ENCODE measurements around the gene SVEP1. TPM values are rescaled to one million over a fixed set of nuclear protein-coding genes. Genes with fewer than 3 reads are reported as not detected.

The SVEP1 gene
- total and polyA plus RNA-seq, 3 experiments from 2014 or later = not detected

DNA sequence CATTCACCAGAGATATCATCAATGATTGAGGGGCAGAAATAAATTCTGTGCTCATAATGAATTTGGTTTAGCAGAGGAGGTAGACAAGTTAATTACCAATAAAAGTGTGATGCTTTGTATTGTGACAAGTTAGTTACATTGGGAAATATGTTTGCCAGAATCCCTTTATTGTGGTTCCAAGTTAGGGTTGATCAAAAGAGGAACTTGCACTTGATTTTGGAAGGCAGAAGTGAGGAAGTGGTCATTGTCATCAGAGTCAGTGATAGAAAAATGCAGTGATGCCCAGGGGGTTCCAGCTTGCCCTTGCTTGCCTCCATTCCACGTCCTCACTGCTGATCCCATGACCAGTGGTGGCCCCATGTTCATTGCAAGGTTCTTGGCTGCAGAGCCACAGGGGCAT, 69.7 kb downstream of the SVEP1 start:
- POLR2A ChIA-PET = no interaction called here
- Histone ChIP-seq H3K27ac (ENCODE audit: low read depth, low read length) (no peak overlapping the region), H3K36me3 (ENCODE audit: insufficient read depth, low read length) (no peaks in the 10 kb centered on the region), H3K4me3 (ENCODE audit: low read length) (no peak overlapping the region), H3K9me3 (ENCODE audit: low read length) (no peaks in the 10 kb centered on the region), H3K4me1 (ENCODE audit: insufficient read depth, low read length) (no peaks in the 10 kb centered on the region), H3K27me3 (ENCODE audit: insufficient read depth, low read length, poor library complexity, severe bottlenecking) (no peaks in the 10 kb centered on the region)
- CTCF ChIA-PET = no interaction called here
- Mint-ChIP-seq H3K4me1 (no peaks in the 10 kb centered on the region), H3K36me3 (no peaks in the 10 kb centered on the region), H3K4me3 (no peak overlapping the region), H3K27ac (no peak overlapping the region), H3K27me3 (no peaks in the 10 kb centered on the region), H3K9me3 (peaks cover 0 to 6% (median 3%) of the 10 kb centered on the region in 5 donors)
- DNase-seq = no peak

DNA sequence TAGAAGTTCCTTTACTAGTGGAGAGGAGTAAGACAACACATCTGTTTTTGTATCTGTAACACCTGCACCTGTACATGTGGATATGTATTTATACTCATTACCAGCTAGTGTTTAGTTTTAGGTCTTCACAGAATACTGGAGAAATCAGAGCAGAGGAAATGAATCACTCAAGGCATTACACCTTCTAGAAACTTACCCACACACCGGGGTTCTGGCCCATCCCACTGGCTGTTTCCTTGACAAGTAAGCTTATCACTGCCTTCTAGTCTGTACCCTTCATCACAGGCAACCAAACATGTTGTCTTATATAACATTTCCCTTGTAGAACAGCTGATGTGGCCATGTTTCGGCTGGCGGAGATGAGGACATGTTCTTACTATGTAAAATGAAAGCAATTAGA, 76.7 kb downstream of the SVEP1 start:
- Mint-ChIP-seq H3K4me1 (no peaks in the 10 kb centered on the region), H3K9me3 (peaks cover 0 to 8% (median 3%) of the 10 kb centered on the region in 5 donors), H3K4me3 (no peak overlapping the region), H3K27me3 (no peaks in the 10 kb centered on the region), H3K36me3 (no peaks in the 10 kb centered on the region), H3K27ac (no peak overlapping the region)
- Histone ChIP-seq H3K4me1 (ENCODE audit: insufficient read depth, low read length) (no peaks in the 10 kb centered on the region), H3K27ac (ENCODE audit: low read depth, low read length) (no peak overlapping the region), H3K27me3 (ENCODE audit: insufficient read depth, low read length, poor library complexity, severe bottlenecking) (no peaks in the 10 kb centered on the region), H3K36me3 (ENCODE audit: insufficient read depth, low read length) (no peaks in the 10 kb centered on the region), H3K4me3 (ENCODE audit: low read length) (no peak overlapping the region), H3K9me3 (ENCODE audit: low read length) (no peaks in the 10 kb centered on the region)
- CTCF ChIA-PET = no interaction called here
- POLR2A ChIA-PET = no interaction called here
- no peak for DNase-seq

- no peak overlapping the region for H3K27ac ChIP-seq (ENCODE audit: low read depth, low read length)
- H3K9me3 ChIP-seq (ENCODE audit: low read length) = no peaks in the 10 kb centered on the region
- no peak for DNase-seq
- no peaks in the 10 kb centered on the region for H3K27me3 Mint-ChIP-seq
- no peak overlapping the region for H3K4me3 Mint-ChIP-seq
- no peaks in the 10 kb centered on the region for H3K4me1 Mint-ChIP-seq
- peaks cover 0 to 13% (median 2%) of the 10 kb centered on the region in 5 donors for H3K9me3 Mint-ChIP-seq
- no peak overlapping the region for H3K4me3 ChIP-seq (ENCODE audit: low read length)
- H3K27ac Mint-ChIP-seq = no peak overlapping the region
- H3K36me3 Mint-ChIP-seq = no peaks in the 10 kb centered on the region
- POLR2A ChIA-PET = no interaction called here
- no peaks in the 10 kb centered on the region for H3K27me3 ChIP-seq (ENCODE audit: insufficient read depth, low read length, poor library complexity, severe bottlenecking)
- no peaks in the 10 kb centered on the region for H3K4me1 ChIP-seq (ENCODE audit: insufficient read depth, low read length)
- CTCF ChIA-PET = no interaction called here
- no peaks in the 10 kb centered on the region for H3K36me3 ChIP-seq (ENCODE audit: insufficient read depth, low read length)
Measured at GRCh38 chr9:110499608-110500007, 79.9 kb downstream of the SVEP1 start.

- ChIA-PET POLR2A (no interaction called here), CTCF (interaction anchor here (0.6 kb wide), 1 partner anchor 335 kb away, joined by 3 read pairs; no protein-coding TSS in a partner anchor)
- Histone ChIP-seq H3K27ac (ENCODE audit: low read depth, low read length) (no peak overlapping the region), H3K36me3 (ENCODE audit: insufficient read depth, low read length) (no peaks in the 10 kb centered on the region), H3K9me3 (ENCODE audit: low read length) (no peaks in the 10 kb centered on the region), H3K4me3 (ENCODE audit: low read length) (no peak overlapping the region), H3K27me3 (ENCODE audit: insufficient read depth, low read length, poor library complexity, severe bottlenecking) (no peaks in the 10 kb centered on the region), H3K4me1 (ENCODE audit: insufficient read depth, low read length) (no peaks in the 10 kb centered on the region)
- Mint-ChIP-seq H3K27ac (no peak overlapping the region), H3K4me1 (no peaks in the 10 kb centered on the region), H3K36me3 (no peaks in the 10 kb centered on the region), H3K4me3 (no peak overlapping the region), H3K9me3 (peaks cover 0 to 15% (median 0%) of the 10 kb centered on the region in 5 donors), H3K27me3 (peaks cover 0 to 3% of the 10 kb centered on the region in 2 donors)
- DNase-seq = no peak
Measured at GRCh38 chr9:110487196-110487595, 92.3 kb downstream of the SVEP1 start.

GRCh38 chr9:110486218-110486617, 93.3 kb downstream of the SVEP1 start:
- Mint-ChIP-seq H3K4me3 (no peak overlapping the region), H3K36me3 (no peaks in the 10 kb centered on the region), H3K9me3 (peaks cover 0 to 15% (median 0%) of the 10 kb centered on the region in 5 donors), H3K27ac (no peak overlapping the region), H3K27me3 (peaks cover 0 to 3% of the 10 kb centered on the region in 2 donors), H3K4me1 (no peaks in the 10 kb centered on the region)
- no peak overlapping the region for H3K4me3 ChIP-seq (ENCODE audit: low read length)
- no peak overlapping the region for H3K27ac ChIP-seq (ENCODE audit: low read depth, low read length)
- POLR2A ChIA-PET = no interaction called here
- H3K4me1 ChIP-seq (ENCODE audit: insufficient read depth, low read length) = no peaks in the 10 kb centered on the region
- no peaks in the 10 kb centered on the region for H3K27me3 ChIP-seq (ENCODE audit: insufficient read depth, low read length, poor library complexity, severe bottlenecking)
- no peaks in the 10 kb centered on the region for H3K9me3 ChIP-seq (ENCODE audit: low read length)
- DNase-seq = no peak
- no peaks in the 10 kb centered on the region for H3K36me3 ChIP-seq (ENCODE audit: insufficient read depth, low read length)
- CTCF ChIA-PET = no interaction called here

GRCh38 chr9:110479481-110479880, 100.1 kb downstream of the SVEP1 start:
- no peaks in the 10 kb centered on the region for H3K27me3 ChIP-seq (ENCODE audit: insufficient read depth, low read length, poor library complexity, severe bottlenecking)
- H3K4me3 ChIP-seq (ENCODE audit: low read length) = no peak overlapping the region
- no peak overlapping the region for H3K4me3 Mint-ChIP-seq
- H3K27ac Mint-ChIP-seq = no peak overlapping the region
- no peaks in the 10 kb centered on the region for H3K4me1 Mint-ChIP-seq
- DNase-seq = no peak
- peaks cover 0 to 3% of the 10 kb centered on the region in 2 donors for H3K27me3 Mint-ChIP-seq
- H3K4me1 ChIP-seq (ENCODE audit: insufficient read depth, low read length) = no peaks in the 10 kb centered on the region
- POLR2A ChIA-PET = no interaction called here
- no peak overlapping the region for H3K27ac ChIP-seq (ENCODE audit: low read depth, low read length)
- no peaks in the 10 kb centered on the region for H3K36me3 ChIP-seq (ENCODE audit: insufficient read depth, low read length)
- no peaks in the 10 kb centered on the region for H3K36me3 Mint-ChIP-seq
- CTCF ChIA-PET = no interaction called here
- peaks cover 0 to 2% (median 0%) of the 10 kb centered on the region in 5 donors for H3K9me3 Mint-ChIP-seq
- no peaks in the 10 kb centered on the region for H3K9me3 ChIP-seq (ENCODE audit: low read length)

DNA sequence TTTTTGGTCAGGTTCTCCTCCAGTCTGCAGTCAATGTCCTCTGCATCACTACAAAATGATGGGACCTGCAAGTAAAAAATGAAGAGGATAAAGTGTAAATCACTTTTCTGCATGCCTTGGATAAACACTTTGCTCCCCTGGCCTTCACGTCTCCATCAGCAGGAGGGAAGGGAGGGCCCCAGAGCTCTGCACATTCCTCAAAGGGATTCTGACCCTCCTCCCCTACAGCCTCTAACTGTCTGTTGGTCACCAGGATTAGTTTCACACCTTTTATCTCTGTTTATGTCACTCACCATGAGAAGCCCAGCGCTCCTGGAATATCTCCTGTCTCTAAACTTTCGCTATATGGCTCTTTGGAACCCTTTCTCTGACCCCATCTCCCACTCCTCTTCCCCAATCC, 103.3 kb downstream of the SVEP1 start:
- no peaks in the 10 kb centered on the region for H3K36me3 ChIP-seq (ENCODE audit: insufficient read depth, low read length)
- DNase-seq = no peak
- no peaks in the 10 kb centered on the region for H3K9me3 ChIP-seq (ENCODE audit: low read length)
- Mint-ChIP-seq H3K4me3 (no peak overlapping the region), H3K27ac (no peak overlapping the region), H3K9me3 (peaks cover 0 to 2% (median 0%) of the 10 kb centered on the region in 5 donors), H3K4me1 (no peaks in the 10 kb centered on the region), H3K36me3 (no peaks in the 10 kb centered on the region), H3K27me3 (no peaks in the 10 kb centered on the region)
- ChIA-PET CTCF (no interaction called here), POLR2A (no interaction called here)
- no peaks in the 10 kb centered on the region for H3K4me1 ChIP-seq (ENCODE audit: insufficient read depth, low read length)
- no peak overlapping the region for H3K27ac ChIP-seq (ENCODE audit: low read depth, low read length)
- no peaks in the 10 kb centered on the region for H3K27me3 ChIP-seq (ENCODE audit: insufficient read depth, low read length, poor library complexity, severe bottlenecking)
- no peak overlapping the region for H3K4me3 ChIP-seq (ENCODE audit: low read length)

GRCh38 chr9:110472111-110472510, 107.4 kb downstream of the SVEP1 start:
- no peak overlapping the region for H3K27ac Mint-ChIP-seq
- POLR2A ChIA-PET = no interaction called here

DNA sequence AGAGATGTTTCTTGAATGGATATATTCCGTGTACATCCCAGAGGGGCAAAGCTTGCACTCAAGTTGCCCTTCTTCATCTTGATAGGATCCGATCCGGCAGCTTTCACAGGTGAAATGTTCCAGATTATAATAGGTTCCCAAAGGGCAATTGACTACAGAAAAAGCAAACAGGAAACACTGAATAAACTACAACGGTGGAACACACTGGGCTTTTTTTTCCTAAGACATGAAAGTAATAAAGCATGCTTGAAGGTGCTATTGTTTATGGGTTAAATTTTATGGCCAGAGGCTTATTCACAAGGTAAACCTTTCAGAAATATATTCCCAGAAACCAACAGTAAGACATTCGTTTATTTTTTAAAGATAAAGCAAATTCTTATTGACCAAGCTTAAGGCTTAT, 110.6 kb downstream of the SVEP1 start:
- Histone ChIP-seq H3K4me3 (ENCODE audit: low read length) (no peak overlapping the region), H3K36me3 (ENCODE audit: insufficient read depth, low read length) (no peaks in the 10 kb centered on the region), H3K27ac (ENCODE audit: low read depth, low read length) (no peak overlapping the region), H3K9me3 (ENCODE audit: low read length) (no peaks in the 10 kb centered on the region), H3K27me3 (ENCODE audit: insufficient read depth, low read length, poor library complexity, severe bottlenecking) (no peaks in the 10 kb centered on the region), H3K4me1 (ENCODE audit: insufficient read depth, low read length) (no peaks in the 10 kb centered on the region)
- no peak for DNase-seq
- no peak overlapping the region for H3K27ac Mint-ChIP-seq
- ChIA-PET CTCF (no interaction called here), POLR2A (no interaction called here)
- H3K36me3 Mint-ChIP-seq = no peaks in the 10 kb centered on the region
- no peaks in the 10 kb centered on the region for H3K27me3 Mint-ChIP-seq
- H3K4me3 Mint-ChIP-seq = no peak overlapping the region
- no peaks in the 10 kb centered on the region for H3K4me1 Mint-ChIP-seq
- peaks cover 0 to 2% (median 0%) of the 10 kb centered on the region in 5 donors for H3K9me3 Mint-ChIP-seq

More at GRCh38 chr9:110472111-110472510, 107.4 kb downstream of the SVEP1 start:
- no peaks in the 10 kb centered on the region for H3K27me3 Mint-ChIP-seq
- Histone ChIP-seq H3K27ac (ENCODE audit: low read depth, low read length) (no peak overlapping the region), H3K4me3 (ENCODE audit: low read length) (no peak overlapping the region), H3K27me3 (ENCODE audit: insufficient read depth, low read length, poor library complexity, severe bottlenecking) (no peaks in the 10 kb centered on the region), H3K36me3 (ENCODE audit: insufficient read depth, low read length) (no peaks in the 10 kb centered on the region), H3K9me3 (ENCODE audit: low read length) (no peaks in the 10 kb centered on the region), H3K4me1 (ENCODE audit: insufficient read depth, low read length) (no peaks in the 10 kb centered on the region)
- no peaks in the 10 kb centered on the region for H3K4me1 Mint-ChIP-seq
- H3K4me3 Mint-ChIP-seq = no peak overlapping the region
- peaks cover 0 to 2% (median 0%) of the 10 kb centered on the region in 5 donors for H3K9me3 Mint-ChIP-seq
- CTCF ChIA-PET = no interaction called here
- no peak for DNase-seq
- no peaks in the 10 kb centered on the region for H3K36me3 Mint-ChIP-seq
